GM21717 (cell line): Measurements from ENCODE around the gene IGFL4.

Experiments
- ATAC-seq: cut with Tn5 transposase; IDR thresholded peaks from one replicate; pipeline ENCODE4 v1.9.1; 2021; ENCODE audit warnings: mild to moderate bottlenecking, moderate library complexity; ENCODE audit not compliant: unreplicated experiment

Gene IGFL4

GRCh38 chr19:46065486-46066071 lies 24.8 kb upstream of the IGFL4 start:
- no peak for ATAC-seq

GRCh38 chr19:46063201-46063600 lies 22.4 kb upstream of the IGFL4 start:
- no peak for ATAC-seq

- no peak for ATAC-seq
These were observed 19.2 kb upstream of the IGFL4 start for GRCh38 chr19:46060012-46060411.

GRCh38 chr19:46058778-46059177 lies 18.0 kb upstream of the IGFL4 start:
- no peak for ATAC-seq

- no peak for ATAC-seq
These were observed 15.7 kb upstream of the IGFL4 start for GRCh38 chr19:46056536-46056935.

GRCh38 chr19:46052896-46053295 lies 12.1 kb upstream of the IGFL4 start:
- ATAC-seq, result no peak

- no peak for ATAC-seq
These were observed 8.8 kb upstream of the IGFL4 start for GRCh38 chr19:46049597-46049996.

- no peak for ATAC-seq
These were observed 2.7 kb upstream of the IGFL4 start for GRCh38 chr19:46043519-46043918.

- no peak for ATAC-seq
These were observed 1.6 kb upstream of the IGFL4 start for GRCh38 chr19:46042252-46042883.

GRCh38 chr19:46040125-46040524 lies 677 bp downstream of the IGFL4 start:
- ATAC-seq, result no peak

- no peak for ATAC-seq
These were observed 4.1 kb downstream of the IGFL4 start for GRCh38 chr19:46036744-46037128.

GRCh38 chr19:46035986-46036743 lies 4.6 kb downstream of the IGFL4 start:
- ATAC-seq, result no peak

GRCh38 chr19:46035546-46035945 lies 5.3 kb downstream of the IGFL4 start:
- no peak for ATAC-seq

- ATAC-seq, result no peak
These were observed 7.4 kb downstream of the IGFL4 start for GRCh38 chr19:46033401-46033800.

- ATAC-seq, result no peak
These were observed 8.2 kb downstream of the IGFL4 start for GRCh38 chr19:46032597-46033025.

- no peak for ATAC-seq
These were observed 8.8 kb downstream of the IGFL4 start for GRCh38 chr19:46031781-46032596.

GRCh38 chr19:46030812-46031550 lies 9.8 kb downstream of the IGFL4 start:
- ATAC-seq, result no peak

- no peak for ATAC-seq
These were observed 15.0 kb downstream of the IGFL4 start for GRCh38 chr19:46025835-46026234.

- no peak for ATAC-seq
These were observed 17.5 kb downstream of the IGFL4 start for GRCh38 chr19:46023311-46023779.
